Stimulated activated CD4-positive, alpha-beta T cell treated with anti-CD3 and anti-CD28 coated beads, Interleukin-4, amount 100 ng/mL, for 4 hours (primary cell): ENCODE data around the gene PSD4.

Experiments
- DNase-seq, 2 experiments: peaks; one replicate each; pipeline ENCODE4 v3.0.0-alpha.2; 2020

The PSD4 gene

DNA sequence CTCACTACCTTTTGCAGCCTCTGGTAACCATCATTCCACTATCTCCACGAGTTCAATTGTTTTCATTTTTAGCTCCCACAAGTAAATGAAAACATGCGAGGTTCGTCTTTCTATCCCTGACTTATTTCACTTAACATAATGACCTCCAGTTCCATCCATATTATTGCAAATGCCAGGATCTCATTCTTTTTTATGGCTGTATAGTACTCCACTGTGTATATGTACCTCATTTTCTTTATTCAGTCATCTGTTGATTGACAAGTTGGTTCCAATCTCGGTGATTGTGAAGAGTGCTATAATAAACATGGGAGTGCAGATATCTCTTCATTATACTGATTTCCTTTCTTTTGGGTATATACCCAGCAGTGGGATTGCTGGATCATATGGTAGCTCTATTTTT lies 29.5 kb upstream of the PSD4 start:
- DNase-seq, result no peak

DNA sequence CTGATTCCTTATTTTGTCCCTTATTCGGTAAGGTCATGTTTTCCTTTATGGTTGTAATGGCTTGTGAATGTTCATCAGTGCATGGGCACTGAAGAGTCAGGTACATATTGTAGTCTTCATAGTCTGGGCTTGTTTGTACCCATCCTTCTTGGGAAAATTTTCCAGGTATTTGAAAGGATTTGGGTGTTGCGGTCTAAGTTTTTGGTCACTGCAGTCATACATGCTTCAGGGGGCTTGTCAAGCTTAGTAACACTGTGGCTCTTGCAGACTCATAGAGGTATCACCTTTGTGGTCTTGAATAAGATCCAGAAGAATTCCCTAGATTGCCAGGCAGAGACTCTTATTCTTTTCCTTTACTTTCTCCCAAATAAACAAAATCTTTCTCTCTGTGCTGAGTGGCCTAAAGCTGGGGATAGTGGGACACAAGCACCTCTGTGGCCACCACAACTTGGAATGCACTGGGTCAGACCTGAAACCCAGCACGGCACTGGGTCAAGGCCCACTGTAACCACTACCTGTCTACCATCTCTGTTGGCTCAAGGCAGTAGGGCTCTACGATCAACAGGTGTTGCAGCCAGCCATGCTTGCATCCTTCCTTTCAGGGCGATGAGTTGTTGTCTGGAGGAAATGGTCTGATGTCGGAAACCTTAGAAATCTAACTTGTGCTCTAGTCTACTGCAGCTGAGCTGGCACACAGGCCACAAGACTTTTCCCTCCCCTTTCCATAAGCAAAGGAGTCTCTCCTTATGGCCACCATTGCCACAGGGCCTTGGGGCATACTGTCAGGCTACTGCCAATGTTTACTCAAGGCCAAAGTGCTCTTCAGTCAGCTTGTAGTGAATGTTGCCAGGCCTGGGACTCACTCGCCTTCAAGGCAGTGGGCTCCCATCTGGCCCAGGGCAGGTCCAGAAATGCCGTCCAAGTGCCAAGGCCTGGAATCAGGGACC lies 24.9 kb upstream of the PSD4 start:
- DNase-seq, result no peak

- no peak for DNase-seq
Observed at GRCh38 chr2:113149553-113150257, 24.1 kb upstream of the PSD4 start.

GRCh38 chr2:113150258-113150601 lies 23.5 kb upstream of the PSD4 start:
- no peak for DNase-seq

DNA sequence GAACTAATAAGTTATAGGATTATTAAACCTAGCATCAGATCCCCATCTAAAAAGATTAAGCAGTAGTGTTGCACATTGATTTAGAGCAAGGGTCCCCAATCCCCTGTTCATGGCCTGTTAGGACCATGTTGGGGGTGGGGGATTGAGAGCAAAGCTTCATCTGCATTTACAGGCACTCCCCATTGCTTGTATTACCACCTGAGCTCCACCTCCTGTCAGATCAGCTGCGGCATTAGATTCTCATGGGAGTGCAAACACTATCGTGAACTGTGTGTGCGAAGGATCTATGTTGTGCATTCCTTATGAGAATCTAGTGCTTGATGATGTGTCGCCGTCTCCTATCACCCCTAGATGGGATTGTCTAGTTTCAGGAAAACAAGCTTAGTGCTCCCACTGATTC lies 18.4 kb upstream of the PSD4 start:
- no peak for DNase-seq

DNA sequence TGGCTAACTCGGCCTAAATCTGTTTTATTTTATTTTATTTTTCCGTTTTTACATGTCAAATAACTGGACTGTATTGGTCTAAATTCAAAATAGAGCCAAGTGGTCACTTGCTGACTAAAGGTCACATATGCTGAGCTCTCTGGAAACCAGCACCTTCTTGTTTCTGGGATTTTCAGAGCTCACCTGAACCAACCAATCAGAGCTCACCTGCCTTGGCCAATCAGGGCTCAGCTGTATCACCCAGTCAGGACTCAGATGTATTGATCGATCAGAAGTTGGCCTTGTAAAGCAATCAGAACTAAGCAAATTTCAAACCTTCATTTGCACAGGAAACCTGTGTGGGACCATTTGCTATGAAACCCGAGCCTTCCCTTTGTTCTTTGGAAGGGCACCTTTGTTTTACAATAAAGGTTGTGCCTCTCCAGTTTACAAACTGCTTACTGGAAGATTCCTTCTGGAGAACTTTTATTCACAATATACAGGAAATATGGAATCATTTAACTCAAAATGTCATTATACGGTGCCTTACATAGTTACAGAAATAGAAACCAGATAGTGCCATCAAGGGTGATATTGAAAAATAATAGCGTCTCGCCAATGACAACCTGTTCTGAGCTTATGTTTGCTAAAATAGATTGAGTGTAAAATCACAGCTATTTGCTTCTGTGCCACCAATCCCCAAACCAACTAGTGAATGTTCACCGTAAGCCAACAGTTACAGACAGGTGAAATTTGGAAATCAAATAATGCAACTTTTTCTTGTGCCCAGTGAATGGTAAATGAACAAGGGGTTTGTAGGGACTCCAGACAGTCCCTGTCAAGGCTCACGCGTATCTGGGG lies 17.3 kb upstream of the PSD4 start:
- no peak for DNase-seq

DNA sequence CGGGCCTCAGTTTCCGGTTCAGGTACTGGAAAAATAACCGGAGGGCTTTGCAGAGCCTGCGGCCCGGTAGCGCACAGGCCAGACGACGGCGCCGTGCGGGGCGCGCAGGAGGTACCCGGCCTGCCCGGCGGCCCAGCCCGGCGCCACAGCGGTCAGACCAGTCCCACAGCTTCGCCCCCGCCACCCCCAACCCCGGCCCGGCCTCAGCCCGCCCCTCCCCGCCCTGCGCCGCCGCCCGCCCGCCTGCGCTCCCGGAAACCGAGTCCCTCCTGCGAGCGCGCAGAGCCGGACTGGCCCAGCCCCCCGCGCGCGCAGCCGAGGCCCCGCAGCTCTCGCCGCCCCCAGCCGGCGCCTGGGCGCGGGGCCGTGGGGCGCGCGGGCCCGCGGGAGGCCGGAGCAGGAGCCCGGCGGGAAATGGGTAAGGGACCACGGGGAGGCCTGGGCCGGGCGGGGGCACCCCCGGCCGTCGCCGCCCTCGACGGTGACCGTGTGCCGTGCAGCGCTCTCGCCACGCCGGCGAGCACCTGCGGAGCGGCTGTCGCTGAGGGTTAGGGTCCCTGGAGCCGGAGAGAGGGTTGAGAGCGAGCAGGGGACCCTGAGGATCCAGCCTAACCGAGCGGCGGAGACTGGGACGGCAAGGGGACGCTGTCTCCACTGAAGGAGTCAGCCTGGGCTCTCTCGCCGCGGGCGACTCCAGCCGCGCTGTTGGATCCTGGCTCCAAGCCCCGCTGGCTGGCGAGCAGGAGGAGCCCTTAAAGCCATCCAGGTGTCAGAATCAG lies 16.5 kb upstream of the PSD4 start:
- DNase-seq, result peak; percentile 31 to 60

DNA sequence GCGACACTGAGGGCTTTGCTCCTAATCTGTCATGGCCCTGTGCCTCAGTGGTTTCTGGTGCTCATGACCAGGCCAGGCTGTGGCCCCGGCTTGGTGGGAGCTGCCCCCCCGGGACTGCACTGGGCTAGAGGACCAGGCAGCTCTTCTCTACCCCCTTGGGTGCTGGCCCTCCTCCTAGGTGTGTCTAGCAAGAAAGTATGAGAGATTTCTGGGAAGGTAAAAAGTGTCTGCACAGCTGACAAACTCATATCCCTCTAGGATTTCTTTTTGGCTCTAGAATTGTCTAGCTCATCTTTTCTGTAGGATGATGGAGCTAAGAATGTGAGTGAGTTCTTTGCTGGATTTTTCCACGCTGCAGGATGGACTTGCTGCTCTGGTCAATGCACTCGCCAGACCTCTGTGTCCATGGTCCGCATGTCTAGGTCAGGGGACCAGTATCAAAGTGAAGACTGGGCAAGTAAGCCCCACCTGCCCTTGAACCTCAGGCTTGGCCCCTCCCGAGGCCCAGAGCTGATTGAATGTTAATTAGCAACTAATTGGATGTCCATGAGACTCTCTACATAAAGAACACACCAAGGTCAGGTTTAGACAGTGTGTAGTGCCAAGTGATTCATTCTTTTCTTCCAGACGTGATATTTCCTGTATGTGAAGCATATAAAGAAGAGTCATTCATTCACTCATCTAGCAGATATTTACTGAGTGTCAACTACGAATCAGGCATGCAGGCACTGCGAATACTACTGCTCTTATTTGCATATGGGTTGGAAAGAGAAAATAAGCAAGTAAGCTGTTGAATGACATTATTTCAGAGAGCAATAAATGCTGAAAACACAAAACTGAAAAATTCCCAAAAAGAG lies 15.6 kb upstream of the PSD4 start:
- DNase-seq, result no peak

GRCh38 chr2:113158884-113159553 lies 14.8 kb upstream of the PSD4 start:
- no peak for DNase-seq

GRCh38 chr2:113160248-113160647 lies 13.5 kb upstream of the PSD4 start:
- no peak for DNase-seq

GRCh38 chr2:113160962-113161361 lies 12.8 kb upstream of the PSD4 start:
- DNase-seq, result no peak

GRCh38 chr2:113162173-113162572 lies 11.6 kb upstream of the PSD4 start:
- no peak for DNase-seq

DNA sequence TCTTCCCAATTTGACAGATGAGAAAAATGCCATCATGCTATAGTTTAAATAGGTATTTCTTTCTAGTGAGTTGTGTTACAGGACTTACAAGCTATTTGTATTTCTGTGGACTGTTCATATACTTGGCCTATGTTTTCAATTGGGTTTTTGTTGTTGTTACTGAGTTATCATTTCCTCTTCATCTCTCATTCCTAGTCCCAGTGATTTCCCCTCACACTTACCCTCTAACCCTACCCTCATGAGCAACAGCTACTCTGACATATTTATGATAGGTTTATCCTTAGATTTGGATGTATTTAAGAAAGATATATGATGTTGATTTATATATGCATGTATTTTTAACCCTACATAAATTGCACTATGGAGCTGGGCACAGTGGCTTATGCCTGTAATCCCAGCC lies 10.9 kb upstream of the PSD4 start:
- DNase-seq, result no peak

DNA sequence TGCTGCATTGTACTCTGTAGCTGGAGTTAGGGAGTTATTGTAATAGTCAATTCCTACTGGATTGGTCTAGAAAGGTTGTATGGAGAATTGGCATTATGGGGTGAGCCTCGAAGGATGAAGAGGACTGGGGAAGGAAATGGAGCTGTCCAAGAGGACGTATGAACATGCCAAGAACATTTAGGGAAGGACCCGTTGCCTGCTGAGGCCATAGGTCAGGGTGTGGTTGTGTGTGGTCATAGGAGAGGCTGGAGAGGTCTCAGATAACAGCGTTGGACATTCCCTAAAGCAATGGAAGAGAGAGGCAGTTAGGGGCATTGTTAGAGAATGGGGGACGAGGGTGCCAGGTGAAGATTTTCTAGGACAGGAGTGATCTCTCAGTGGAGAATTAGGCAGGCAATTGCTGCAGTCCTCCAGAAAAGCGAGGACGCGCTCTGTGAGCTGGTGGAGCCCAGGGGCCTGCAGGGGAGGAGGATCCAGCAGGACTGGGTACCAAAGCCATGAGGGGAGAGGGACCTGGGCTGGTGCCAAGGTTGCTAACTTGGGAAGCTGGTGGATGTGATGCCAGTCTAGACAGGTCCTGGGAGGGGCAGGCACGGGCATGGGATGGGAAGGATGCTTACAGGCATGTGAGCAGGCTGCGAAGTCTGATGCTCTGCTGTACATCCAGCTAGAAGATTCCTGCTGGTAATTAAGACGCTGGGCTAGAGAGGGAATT lies 9.4 kb upstream of the PSD4 start:
- DNase-seq, result no peak

DNA sequence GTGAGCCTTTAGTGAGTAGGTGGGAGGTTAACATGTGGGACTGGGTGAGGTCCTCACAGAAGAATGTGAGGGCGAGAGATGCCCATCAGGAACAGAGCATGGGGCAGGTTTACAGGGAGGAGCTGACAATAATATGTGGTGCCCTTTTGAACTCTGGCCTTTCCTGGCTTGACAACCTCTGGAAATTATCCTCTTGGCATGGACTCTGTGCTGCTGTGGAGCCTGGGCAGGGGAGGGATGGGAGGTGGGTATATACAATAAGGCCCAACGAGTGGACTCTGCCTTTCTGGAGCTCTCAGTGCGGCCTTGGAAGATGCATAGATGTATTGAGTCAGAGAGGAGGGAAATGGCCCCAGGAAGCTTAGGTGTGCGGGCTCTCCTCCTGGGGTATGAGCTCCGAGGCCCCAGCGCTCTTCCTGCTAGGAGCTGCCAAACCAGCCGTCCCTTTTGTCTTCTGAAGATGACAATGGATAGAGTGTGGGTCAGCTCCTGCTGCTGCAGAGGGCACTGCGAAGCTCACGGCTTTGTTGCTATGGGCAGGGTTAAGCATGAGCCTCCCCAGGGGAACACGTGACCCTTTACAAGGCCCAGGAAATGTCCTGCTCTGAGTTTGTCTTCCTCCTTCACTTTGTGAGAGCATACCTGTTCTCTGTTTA lies 8.7 kb upstream of the PSD4 start:
- DNase-seq, result no peak

GRCh38 chr2:113166187-113166645 lies 7.6 kb upstream of the PSD4 start:
- DNase-seq, result no peak

GRCh38 chr2:113167115-113167932 lies 6.4 kb upstream of the PSD4 start:
- DNase-seq, result peak; percentile 38 to 40

DNA sequence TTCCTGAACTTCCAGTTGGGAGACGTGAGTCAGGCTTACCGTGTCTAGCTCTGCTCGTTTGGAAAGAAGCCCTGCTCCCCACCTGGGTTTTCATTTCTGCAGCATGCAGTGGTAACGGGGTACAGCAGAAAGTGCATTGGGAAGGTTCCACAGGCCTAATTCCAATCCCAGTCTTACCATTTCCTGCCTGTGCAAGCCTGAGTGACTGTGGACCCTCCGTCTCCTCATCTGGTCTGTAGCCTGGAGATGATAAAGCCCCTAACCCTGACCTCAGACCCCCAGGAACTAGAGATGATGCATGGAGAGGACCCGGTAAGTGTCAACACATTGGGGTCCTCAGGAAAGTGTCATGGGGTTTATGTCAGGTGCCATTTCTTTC lies 5.8 kb upstream of the PSD4 start:
- no peak for DNase-seq
